ENCODE results near the gene RALA.

Gene RALA

GRCh38 chr7:39621784-39622411 lies 1.5 kb upstream of the RALA start:
- Mint-ChIP-seq H3K4me1 (ENCODE audit: low read depth) (peaks cover 32% of the 10 kb centered on the region), H3K27me3 (ENCODE audit: low read depth) (peaks cover 3% of the 10 kb centered on the region), H3K4me3 (peak overlapping the region; percentile 86)

GRCh38 chr7:39622609-39623008 lies 763 bp upstream of the RALA start:
- peak overlapping the region; percentile 86 for H3K4me3 Mint-ChIP-seq
- peaks cover 34% of the 10 kb centered on the region for H3K4me1 Mint-ChIP-seq (ENCODE audit: low read depth)
- peaks cover 13% of the 10 kb centered on the region for H3K36me3 Mint-ChIP-seq (ENCODE audit: low read depth)
- H3K27ac Mint-ChIP-seq: peak overlapping the region; percentile 80
- peaks cover 3% of the 10 kb centered on the region for H3K27me3 Mint-ChIP-seq (ENCODE audit: low read depth)
- H3K9me3 Mint-ChIP-seq: no peaks in the 10 kb centered on the region

More at GRCh38 chr7:39621784-39622411, 1.5 kb upstream of the RALA start:
- H3K27ac Mint-ChIP-seq: peak overlapping the region; percentile 19
- no peaks in the 10 kb centered on the region for H3K9me3 Mint-ChIP-seq
- peaks cover 12% of the 10 kb centered on the region for H3K36me3 Mint-ChIP-seq (ENCODE audit: low read depth)

GRCh38 chr7:39623732-39624441 lies 515 bp downstream of the RALA start:
- H3K9me3 Mint-ChIP-seq: no peaks in the 10 kb centered on the region
- H3K27ac Mint-ChIP-seq: peak overlapping the region; percentile 97
- peaks cover 41% of the 10 kb centered on the region for H3K4me1 Mint-ChIP-seq (ENCODE audit: low read depth)
- peaks cover 16% of the 10 kb centered on the region for H3K36me3 Mint-ChIP-seq (ENCODE audit: low read depth)
- H3K27me3 Mint-ChIP-seq (ENCODE audit: low read depth): no peaks in the 10 kb centered on the region
- H3K4me3 Mint-ChIP-seq: peak overlapping the region; percentile 99

- H3K36me3 Mint-ChIP-seq (ENCODE audit: low read depth): peaks cover 17% of the 10 kb centered on the region
- no peaks in the 10 kb centered on the region for H3K9me3 Mint-ChIP-seq
- H3K4me1 Mint-ChIP-seq (ENCODE audit: low read depth): peaks cover 41% of the 10 kb centered on the region
- H3K4me3 Mint-ChIP-seq: peak overlapping the region; percentile 99
- peak overlapping the region; percentile 97 for H3K27ac Mint-ChIP-seq
- H3K27me3 Mint-ChIP-seq (ENCODE audit: low read depth): no peaks in the 10 kb centered on the region
These were observed 1.1 kb downstream of the RALA start for GRCh38 chr7:39624442-39624807.

GRCh38 chr7:39624935-39625694 lies 1.7 kb downstream of the RALA start:
- Mint-ChIP-seq H3K9me3 (no peaks in the 10 kb centered on the region), H3K27me3 (ENCODE audit: low read depth) (no peaks in the 10 kb centered on the region), H3K36me3 (ENCODE audit: low read depth) (peaks cover 20% of the 10 kb centered on the region), H3K4me1 (ENCODE audit: low read depth) (peaks cover 41% of the 10 kb centered on the region), H3K4me3 (peak overlapping the region; percentile 99), H3K27ac (peak overlapping the region; percentile 97)

DNA sequence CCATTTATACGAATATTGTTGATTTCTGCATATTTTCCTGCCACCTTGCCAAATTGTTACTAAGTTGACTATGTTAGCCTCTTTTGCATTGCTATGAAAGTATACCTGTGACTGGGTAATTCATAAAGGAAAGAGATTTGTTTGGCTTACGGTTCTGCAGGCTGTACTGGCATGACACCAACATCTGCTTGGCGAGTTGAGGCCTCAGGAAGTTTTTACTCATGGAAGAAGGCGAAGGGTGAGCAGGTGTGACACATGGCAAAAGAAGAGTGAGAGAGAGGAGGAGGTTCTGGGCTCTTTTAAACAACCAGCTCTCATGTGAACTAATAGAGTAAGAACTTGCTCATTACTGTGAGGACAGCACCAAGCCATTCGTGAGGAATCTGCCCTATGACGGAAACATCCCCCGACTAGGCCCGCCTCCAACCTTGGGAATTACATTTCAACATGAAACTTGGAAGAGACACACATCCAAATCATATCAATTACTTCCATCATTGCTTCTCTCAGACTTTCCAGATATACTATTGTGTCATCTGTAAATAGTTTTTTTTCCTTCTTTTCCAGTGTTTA lies 8.4 kb downstream of the RALA start:
- no peaks in the 10 kb centered on the region for H3K9me3 Mint-ChIP-seq
- peaks cover 49% of the 10 kb centered on the region for H3K36me3 Mint-ChIP-seq (ENCODE audit: low read depth)
- peaks cover 51% of the 10 kb centered on the region for H3K4me1 Mint-ChIP-seq (ENCODE audit: low read depth)
- no peak overlapping the region for H3K27ac Mint-ChIP-seq
- no peaks in the 10 kb centered on the region for H3K27me3 Mint-ChIP-seq (ENCODE audit: low read depth)
- no peak overlapping the region for H3K4me3 Mint-ChIP-seq

- Mint-ChIP-seq H3K4me1 (ENCODE audit: low read depth) (peaks cover 57% of the 10 kb centered on the region), H3K27me3 (ENCODE audit: low read depth) (no peaks in the 10 kb centered on the region), H3K27ac (peak overlapping the region; percentile 88), H3K9me3 (no peaks in the 10 kb centered on the region), H3K36me3 (ENCODE audit: low read depth) (peaks cover 57% of the 10 kb centered on the region), H3K4me3 (peak overlapping the region; percentile 66)
These were observed 10.4 kb downstream of the RALA start for GRCh38 chr7:39633563-39634477.

- H3K27me3 Mint-ChIP-seq (ENCODE audit: low read depth): no peaks in the 10 kb centered on the region
- peaks cover 63% of the 10 kb centered on the region for H3K4me1 Mint-ChIP-seq (ENCODE audit: low read depth)
- H3K4me3 Mint-ChIP-seq: peak overlapping the region; percentile 66
- peak overlapping the region; percentile 88 for H3K27ac Mint-ChIP-seq
- no peaks in the 10 kb centered on the region for H3K9me3 Mint-ChIP-seq
- peaks cover 61% of the 10 kb centered on the region for H3K36me3 Mint-ChIP-seq (ENCODE audit: low read depth)
These were observed 11.1 kb downstream of the RALA start for GRCh38 chr7:39634478-39634805.

DNA sequence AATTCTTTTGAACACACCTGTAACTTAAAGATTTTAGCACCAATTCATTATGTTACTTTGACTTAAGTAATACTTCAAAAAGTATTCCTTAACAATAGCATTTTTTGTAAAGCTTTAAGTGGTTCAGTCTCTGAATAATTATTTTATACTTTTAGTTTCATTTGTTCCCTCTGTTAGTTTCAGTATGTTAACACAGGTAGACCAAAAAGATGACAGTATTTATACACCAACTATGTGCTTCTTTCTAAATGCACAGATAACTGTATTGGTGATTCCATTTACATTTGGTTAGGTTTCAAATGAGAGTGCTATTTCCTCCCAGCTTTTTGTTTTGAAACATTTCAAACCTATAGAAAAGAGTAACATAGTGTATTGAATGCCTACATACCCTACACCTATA lies 14.0 kb downstream of the RALA start:
- Mint-ChIP-seq H3K36me3 (ENCODE audit: low read depth) (peaks cover 56% of the 10 kb centered on the region), H3K4me3 (no peak overlapping the region), H3K27me3 (ENCODE audit: low read depth) (no peaks in the 10 kb centered on the region), H3K4me1 (ENCODE audit: low read depth) (peaks cover 71% of the 10 kb centered on the region), H3K9me3 (no peaks in the 10 kb centered on the region), H3K27ac (no peak overlapping the region)

GRCh38 chr7:39637963-39638485 lies 14.7 kb downstream of the RALA start:
- Mint-ChIP-seq H3K27ac (no peak overlapping the region), H3K4me1 (ENCODE audit: low read depth) (peaks cover 67% of the 10 kb centered on the region), H3K9me3 (no peaks in the 10 kb centered on the region), H3K36me3 (ENCODE audit: low read depth) (peaks cover 53% of the 10 kb centered on the region), H3K4me3 (no peak overlapping the region), H3K27me3 (ENCODE audit: low read depth) (no peaks in the 10 kb centered on the region)

- Mint-ChIP-seq H3K4me1 (ENCODE audit: low read depth) (peaks cover 29% of the 10 kb centered on the region), H3K9me3 (no peaks in the 10 kb centered on the region), H3K36me3 (ENCODE audit: low read depth) (peaks cover 21% of the 10 kb centered on the region), H3K27me3 (ENCODE audit: low read depth) (no peaks in the 10 kb centered on the region), H3K4me3 (no peak overlapping the region), H3K27ac (no peak overlapping the region)
These were observed 19.5 kb downstream of the RALA start for GRCh38 chr7:39642896-39643295.

DNA sequence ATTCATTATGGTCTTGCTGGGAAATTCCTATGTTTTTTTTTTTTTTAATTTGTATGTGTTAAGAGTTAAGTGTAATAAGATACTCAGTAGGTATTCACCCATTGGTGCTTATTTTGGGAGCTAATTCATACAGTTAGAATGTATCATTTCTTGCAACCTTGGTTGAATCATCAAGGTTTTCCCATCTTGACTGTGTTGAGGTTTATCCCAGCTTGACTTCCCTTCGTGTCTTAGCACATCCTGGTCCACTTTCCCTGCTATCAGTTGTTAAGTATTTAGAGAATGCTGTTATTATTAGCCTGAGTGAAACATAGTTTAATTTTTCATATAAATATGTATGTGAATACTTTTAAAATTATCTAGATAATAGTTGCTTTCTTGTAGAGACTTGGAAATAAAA lies 20.8 kb downstream of the RALA start:
- Mint-ChIP-seq H3K36me3 (ENCODE audit: low read depth) (peaks cover 17% of the 10 kb centered on the region), H3K27ac (no peak overlapping the region), H3K4me3 (no peak overlapping the region), H3K27me3 (ENCODE audit: low read depth) (no peaks in the 10 kb centered on the region), H3K4me1 (ENCODE audit: low read depth) (peaks cover 20% of the 10 kb centered on the region), H3K9me3 (no peaks in the 10 kb centered on the region)

DNA sequence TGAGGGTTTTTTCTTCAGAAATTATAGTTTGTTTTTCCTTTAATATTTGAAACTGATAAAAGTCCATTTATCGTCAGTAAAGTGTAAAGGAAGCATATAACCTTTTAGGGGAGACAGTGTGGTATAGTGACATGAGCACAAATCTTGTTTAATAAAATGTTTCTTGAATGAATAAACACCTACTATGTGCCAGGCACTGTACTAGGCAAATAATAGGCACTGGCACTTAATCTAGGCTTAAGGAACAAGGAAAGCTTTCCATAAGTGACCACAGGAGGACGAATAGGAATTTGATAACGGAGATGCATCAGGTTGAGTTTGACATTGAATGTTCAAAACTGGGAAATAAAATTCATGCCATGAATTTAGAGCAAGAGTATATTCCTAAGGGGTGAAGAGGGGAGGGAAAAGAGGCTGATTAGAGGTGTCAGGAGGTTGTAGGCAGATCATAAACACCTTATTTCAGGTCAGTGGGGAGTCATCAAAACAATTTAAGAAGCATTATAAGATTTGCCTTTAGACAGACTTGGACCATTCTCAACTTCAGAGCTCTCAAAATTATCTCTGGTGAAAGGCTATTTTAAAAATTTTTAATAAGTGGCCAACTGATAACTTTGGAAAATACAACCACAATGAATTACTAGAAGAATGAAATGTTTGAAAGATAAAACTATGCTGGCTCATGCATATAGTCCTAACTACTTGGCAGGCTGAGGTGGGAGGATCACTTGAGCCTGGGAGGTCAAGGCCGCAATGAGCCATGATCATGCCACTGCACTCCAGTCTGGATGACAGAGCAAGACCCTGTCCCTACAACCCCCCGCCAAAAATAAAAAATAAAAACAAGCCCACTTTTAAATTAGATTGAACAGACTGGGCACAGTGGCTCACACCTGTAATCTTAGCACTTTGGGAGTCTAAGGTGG lies 22.4 kb downstream of the RALA start:
- no peaks in the 10 kb centered on the region for H3K9me3 Mint-ChIP-seq
- no peak overlapping the region for H3K4me3 Mint-ChIP-seq
- no peaks in the 10 kb centered on the region for H3K27me3 Mint-ChIP-seq (ENCODE audit: low read depth)
- H3K4me1 Mint-ChIP-seq (ENCODE audit: low read depth): peaks cover 9% of the 10 kb centered on the region
- H3K27ac Mint-ChIP-seq: no peak overlapping the region
- H3K36me3 Mint-ChIP-seq (ENCODE audit: low read depth): peaks cover 13% of the 10 kb centered on the region

Data from T-helper 1 cell treated with Interleukin-12 subunit alpha and Interleukin-12 subunit beta and Interleukin-4 antibody, amounts not matched to agents 30 μg/mL and 1 μg/mL, for 36 hours (primary cell).